ENCODE results near the gene GHRL. TPM values are rescaled to one million over a fixed set of nuclear protein-coding genes. Genes with fewer than 3 reads are reported as not detected.

GHRL gene
- total RNA-seq, 1 experiment from 2014 or later, result not detected

DNA sequence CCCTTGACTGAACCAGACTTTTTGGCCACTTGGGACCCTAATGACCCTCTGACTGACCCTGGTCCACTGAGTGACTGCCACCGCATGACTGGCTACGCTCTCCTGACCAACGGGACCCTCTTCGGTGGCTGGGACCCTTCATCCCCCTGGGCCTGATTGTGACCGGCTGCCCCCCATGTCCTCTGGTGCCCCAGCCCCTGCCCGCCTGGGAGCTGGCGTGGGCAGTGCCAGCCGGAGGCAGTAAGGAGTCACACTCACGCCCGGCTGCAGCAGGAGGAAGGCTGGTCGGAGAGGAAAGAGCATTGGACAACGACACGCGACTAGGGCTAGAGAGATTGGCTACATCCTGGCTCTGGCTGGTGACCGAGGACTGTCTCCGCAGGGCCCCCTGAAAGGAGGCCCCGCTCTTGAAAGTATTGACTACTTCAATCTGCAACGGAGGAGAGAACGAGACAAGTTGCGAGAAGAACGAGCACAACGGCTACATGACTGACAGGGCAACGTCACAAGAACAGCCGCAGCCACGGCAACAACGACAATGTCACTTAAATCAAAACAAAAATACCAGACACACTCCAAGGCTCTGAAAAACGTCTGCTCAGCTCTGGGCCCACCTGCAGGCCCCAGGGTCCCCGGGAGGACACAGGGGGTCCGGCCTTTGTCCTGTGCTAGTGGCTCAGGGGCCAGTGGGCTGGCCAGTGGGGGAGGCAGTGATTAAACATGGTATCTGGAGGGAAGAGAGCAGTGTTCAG is 43.3 kb upstream of the GHRL start:
- Histone ChIP-seq H3K27ac (no peak overlapping the region), H3K36me3 (ENCODE audit: low read depth) (no peaks in the 10 kb centered on the region)
- DNase-seq, result no peak

DNA sequence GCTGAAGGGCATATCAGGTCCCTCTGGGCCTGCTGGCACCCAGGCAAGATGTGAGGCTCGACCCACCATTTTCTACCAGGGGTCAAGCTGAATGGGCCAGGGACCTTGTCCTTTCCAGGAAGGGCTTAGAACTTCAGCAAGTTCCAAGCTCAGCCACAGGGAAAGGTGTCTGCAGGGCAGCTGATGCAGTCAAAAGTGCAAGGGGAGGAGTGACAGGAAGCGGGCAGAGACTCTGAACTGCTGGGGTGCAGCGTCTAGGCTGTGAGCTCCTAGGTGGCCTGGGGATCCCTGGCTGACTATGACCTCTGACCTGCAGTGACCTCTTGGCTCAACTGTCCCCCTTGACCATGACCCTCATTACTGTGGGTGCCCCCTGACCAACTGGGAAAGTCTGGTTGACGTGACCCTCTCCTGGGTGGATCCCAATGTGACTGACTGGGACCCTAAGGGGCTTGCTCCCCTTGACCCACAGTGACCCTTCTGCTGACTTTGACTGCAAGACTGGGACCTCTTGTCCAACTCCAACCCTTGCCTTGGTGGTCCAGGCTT is 42.5 kb upstream of the GHRL start:
- DNase-seq, result no peak
- Histone ChIP-seq H3K4me3 (no peak overlapping the region), H3K36me3 (ENCODE audit: low read depth) (no peaks in the 10 kb centered on the region), H3K4me2 (no peak overlapping the region), H3K27me3 (ENCODE audit: insufficient read depth, low read depth) (peaks cover 87% of the 10 kb centered on the region), H3F3A (ENCODE audit: insufficient read depth, low read depth) (no peaks in the 10 kb centered on the region), H2AFZ (no peak overlapping the region), H3K27ac (no peak overlapping the region), H3K9me2 (ENCODE audit: insufficient read depth) (no peaks in the 10 kb centered on the region), H3K9me3 (ENCODE audit: insufficient read depth, low read depth) (no peaks in the 10 kb centered on the region), H4K20me1 (ENCODE audit: insufficient read depth) (no peaks in the 10 kb centered on the region), H3K79me2 (ENCODE audit: low read depth) (no peaks in the 10 kb centered on the region), H3K4me1 (replicated peaks; ENCODE audit: insufficient read depth) (no peaks in the 10 kb centered on the region)
- BruUV-seq (replicated peaks), result no TSS peak
- no peak for TF ChIP-seq EZH2 (IDR thresholded peaks at IDR 0.05; ENCODE audit: low read depth)
- TF ChIP-seq, protein P1, sequence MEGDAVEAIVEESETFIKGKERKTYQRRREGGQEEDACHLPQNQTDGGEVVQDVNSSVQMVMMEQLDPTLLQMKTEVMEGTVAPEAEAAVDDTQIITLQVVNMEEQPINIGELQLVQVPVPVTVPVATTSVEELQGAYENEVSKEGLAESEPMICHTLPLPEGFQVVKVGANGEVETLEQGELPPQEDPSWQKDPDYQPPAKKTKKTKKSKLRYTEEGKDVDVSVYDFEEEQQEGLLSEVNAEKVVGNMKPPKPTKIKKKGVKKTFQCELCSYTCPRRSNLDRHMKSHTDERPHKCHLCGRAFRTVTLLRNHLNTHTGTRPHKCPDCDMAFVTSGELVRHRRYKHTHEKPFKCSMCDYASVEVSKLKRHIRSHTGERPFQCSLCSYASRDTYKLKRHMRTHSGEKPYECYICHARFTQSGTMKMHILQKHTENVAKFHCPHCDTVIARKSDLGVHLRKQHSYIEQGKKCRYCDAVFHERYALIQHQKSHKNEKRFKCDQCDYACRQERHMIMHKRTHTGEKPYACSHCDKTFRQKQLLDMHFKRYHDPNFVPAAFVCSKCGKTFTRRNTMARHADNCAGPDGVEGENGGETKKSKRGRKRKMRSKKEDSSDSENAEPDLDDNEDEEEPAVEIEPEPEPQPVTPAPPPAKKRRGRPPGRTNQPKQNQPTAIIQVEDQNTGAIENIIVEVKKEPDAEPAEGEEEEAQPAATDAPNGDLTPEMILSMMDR (conservative IDR thresholded peaks at IDR 0.05), result no peak
- CTCF ChIA-PET, result no interaction called here
- POLR2A ChIA-PET (ENCODE audit: unreplicated experiment), result no interaction called here
- intact Hi-C loops (cut with micrococcal nuclease; ENCODE audit: unreplicated experiment), result no loop called here

More for the DNA sequence above, 43.3 kb upstream of the GHRL start:
- Histone ChIP-seq H3K9me3 (ENCODE audit: insufficient read depth, low read depth) (no peaks in the 10 kb centered on the region), H3K27me3 (ENCODE audit: insufficient read depth, low read depth) (peaks cover 87% of the 10 kb centered on the region), H3K4me3 (no peak overlapping the region), H2AFZ (no peak overlapping the region), H3K4me1 (replicated peaks; ENCODE audit: insufficient read depth) (no peaks in the 10 kb centered on the region), H3K9me2 (ENCODE audit: insufficient read depth) (no peaks in the 10 kb centered on the region), H3K79me2 (ENCODE audit: low read depth) (no peaks in the 10 kb centered on the region), H3F3A (ENCODE audit: insufficient read depth, low read depth) (no peaks in the 10 kb centered on the region), H3K4me2 (no peak overlapping the region), H4K20me1 (ENCODE audit: insufficient read depth) (no peaks in the 10 kb centered on the region)
- ChIA-PET CTCF (no interaction called here), POLR2A (ENCODE audit: unreplicated experiment) (no interaction called here)
- TF ChIP-seq, protein P1 (conservative IDR thresholded peaks at IDR 0.05), result no peak
- TF ChIP-seq EZH2 (IDR thresholded peaks at IDR 0.05; ENCODE audit: low read depth), result no peak
- BruUV-seq (replicated peaks), result no TSS peak
- intact Hi-C loops (cut with micrococcal nuclease; ENCODE audit: unreplicated experiment), result no loop called here

DNA sequence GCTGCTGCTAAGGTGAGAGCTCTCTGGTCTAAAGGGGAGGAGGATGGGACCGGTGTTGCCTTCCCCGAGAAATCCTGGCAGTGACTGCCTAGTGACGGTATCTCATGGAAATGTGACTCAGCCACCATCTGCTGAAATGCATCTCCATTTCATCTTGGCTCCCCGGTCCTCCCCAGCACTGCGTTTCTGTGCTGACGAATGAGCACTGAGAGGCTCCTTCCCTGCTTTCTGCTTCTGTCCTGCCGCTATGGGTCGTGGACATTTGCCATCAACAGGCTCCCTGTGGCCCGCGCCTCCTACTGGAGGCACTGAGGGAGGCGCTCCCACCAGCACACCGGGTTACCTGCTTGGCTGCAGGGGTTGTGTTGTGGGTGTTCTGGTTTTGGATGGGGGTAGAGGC is 41.7 kb upstream of the GHRL start:
- Histone ChIP-seq H3K79me2 (ENCODE audit: low read depth) (no peaks in the 10 kb centered on the region), H3K9me2 (ENCODE audit: insufficient read depth) (no peaks in the 10 kb centered on the region), H4K20me1 (ENCODE audit: insufficient read depth) (no peaks in the 10 kb centered on the region), H3K27ac (no peak overlapping the region), H3K9me3 (ENCODE audit: insufficient read depth, low read depth) (no peaks in the 10 kb centered on the region), H3K4me2 (no peak overlapping the region), H3F3A (ENCODE audit: insufficient read depth, low read depth) (no peaks in the 10 kb centered on the region), H3K27me3 (ENCODE audit: insufficient read depth, low read depth) (peaks cover 89% of the 10 kb centered on the region), H3K4me1 (replicated peaks; ENCODE audit: insufficient read depth) (no peaks in the 10 kb centered on the region), H3K36me3 (ENCODE audit: low read depth) (no peaks in the 10 kb centered on the region), H2AFZ (no peak overlapping the region), H3K4me3 (no peak overlapping the region)
- intact Hi-C loops (cut with micrococcal nuclease; ENCODE audit: unreplicated experiment), result no loop called here
- POLR2A ChIA-PET (ENCODE audit: unreplicated experiment), result no interaction called here
- no peak for DNase-seq
- CTCF ChIA-PET, result no interaction called here
- no peak for TF ChIP-seq EZH2 (IDR thresholded peaks at IDR 0.05; ENCODE audit: low read depth)
- TF ChIP-seq, protein P1 (conservative IDR thresholded peaks at IDR 0.05), result peak; percentile 50; the same call in 1 of the 2 replicates
- no TSS peak for BruUV-seq (replicated peaks)

All from PC-9 (cell line).